GM15510 (cell line): ENCODE measurements around the gene PFKL.

ENCODE experiments used
- POLR2A ChIP-seq: IDR thresholded peaks from 3 replicates; pipeline ENCODE4 v1.6.1; 2011; ENCODE audit warnings: borderline replicate concordance; ENCODE audit not compliant: insufficient read length; ENCODE audit errors: extremely low read depth

PFKL gene

GRCh38 chr21:44299458-44300261, at the start of gene PFKL:
TSS of gene PFKL (plus strand) at chr21:44300053. CDS start at chr21:44300106, 53 bp downstream.
- peak; percentile 69 for TF ChIP-seq POLR2A

- no peak for TF ChIP-seq POLR2A
Measured at GRCh38 chr21:44253832-44254710, 45.8 kb upstream of the PFKL start.

GRCh38 chr21:44255511-44255981, 44.3 kb upstream of the PFKL start:
- no peak for TF ChIP-seq POLR2A

- TF ChIP-seq POLR2A: no peak
Measured at GRCh38 chr21:44258056-44258725, 41.7 kb upstream of the PFKL start.

GRCh38 chr21:44259082-44259705, 40.7 kb upstream of the PFKL start:
- TF ChIP-seq POLR2A: no peak

GRCh38 chr21:44260066-44260465, 39.8 kb upstream of the PFKL start:
- TF ChIP-seq POLR2A: no peak

GRCh38 chr21:44260791-44261631, 38.8 kb upstream of the PFKL start:
- TF ChIP-seq POLR2A: no peak

- no peak for TF ChIP-seq POLR2A
Measured at GRCh38 chr21:44261675-44262295, 38.1 kb upstream of the PFKL start, which contains the start of gene DNMT3L. TSS of gene DNMT3L (minus strand) at chr21:44261897. CDS start at chr21:44261259, 638 bp downstream.

GRCh38 chr21:44262338-44263056, 37.4 kb upstream of the PFKL start:
- TF ChIP-seq POLR2A: no peak

- TF ChIP-seq POLR2A: no peak
Measured at GRCh38 chr21:44263221-44263760, 36.6 kb upstream of the PFKL start.

- TF ChIP-seq POLR2A: no peak
Measured at GRCh38 chr21:44263768-44264167, 36.1 kb upstream of the PFKL start.

- no peak for TF ChIP-seq POLR2A
Measured at GRCh38 chr21:44265734-44266270, 34.1 kb upstream of the PFKL start.

- TF ChIP-seq POLR2A: no peak
Measured at GRCh38 chr21:44267655-44268142, 32.2 kb upstream of the PFKL start.
